Fibroblast of skin of scalp (primary cell): Measurements from ENCODE around the gene BCAN.
A peak's percentile ranks its signal among the peaks of the same experiment; 100 is the strongest.

Experiments used
- DNase-seq: peaks from one replicate; pipeline ENCODE4 v3.0.0-alpha.2; 2013

Gene BCAN

GRCh38 chr1:156644146-156644545 lies 2.2 kb downstream of the BCAN start:
- DNase-seq: no peak

GRCh38 chr1:156644640-156645039 lies 2.7 kb downstream of the BCAN start:
- no peak for DNase-seq

GRCh38 chr1:156645056-156645455 lies 3.1 kb downstream of the BCAN start:
- no peak for DNase-seq

- DNase-seq: no peak
Observed at GRCh38 chr1:156645666-156646065, 3.7 kb downstream of the BCAN start.

- no peak for DNase-seq
Observed at GRCh38 chr1:156646738-156647211, 4.9 kb downstream of the BCAN start.

- no peak for DNase-seq
Observed at GRCh38 chr1:156647351-156647750, 5.4 kb downstream of the BCAN start.

GRCh38 chr1:156648496-156648895 lies 6.6 kb downstream of the BCAN start:
- DNase-seq: no peak

GRCh38 chr1:156648951-156649350 lies 7.0 kb downstream of the BCAN start:
- no peak for DNase-seq

- DNase-seq: no peak
Observed at GRCh38 chr1:156652131-156652991, 10.4 kb downstream of the BCAN start.

- DNase-seq: no peak
Observed at GRCh38 chr1:156652992-156653355, 11.1 kb downstream of the BCAN start.

GRCh38 chr1:156654700-156655099 lies 12.8 kb downstream of the BCAN start:
- DNase-seq: no peak

- DNase-seq: no peak
Observed at GRCh38 chr1:156655151-156655903, 13.4 kb downstream of the BCAN start.

GRCh38 chr1:156655904-156656516 lies 14.1 kb downstream of the BCAN start:
- DNase-seq: no peak

GRCh38 chr1:156656806-156657740 lies 15.2 kb downstream of the BCAN start:
- DNase-seq: peak; percentile 58

- DNase-seq: no peak
Observed at GRCh38 chr1:156657741-156658319, 15.9 kb downstream of the BCAN start.

GRCh38 chr1:156658496-156658895 lies 16.6 kb downstream of the BCAN start:
- DNase-seq: no peak

- no peak for DNase-seq
Observed at GRCh38 chr1:156658945-156659574, 17.1 kb downstream of the BCAN start.

GRCh38 chr1:156659661-156659987 lies 17.7 kb downstream of the BCAN start:
- DNase-seq: no peak

- DNase-seq: peak; percentile 97
Observed at GRCh38 chr1:156659988-156660751, 18.3 kb downstream of the BCAN start.

- no peak for DNase-seq
Observed at GRCh38 chr1:156660752-156661112, 18.8 kb downstream of the BCAN start.
